Glomerular visceral epithelial cell (primary cell): ENCODE results near the gene EFCAB6.

Experiments
- DNase-seq: peaks from one replicate; pipeline ENCODE4 v3.0.0-alpha.2; 2016; ENCODE audit errors: extremely low spot score

EFCAB6 gene

DNA sequence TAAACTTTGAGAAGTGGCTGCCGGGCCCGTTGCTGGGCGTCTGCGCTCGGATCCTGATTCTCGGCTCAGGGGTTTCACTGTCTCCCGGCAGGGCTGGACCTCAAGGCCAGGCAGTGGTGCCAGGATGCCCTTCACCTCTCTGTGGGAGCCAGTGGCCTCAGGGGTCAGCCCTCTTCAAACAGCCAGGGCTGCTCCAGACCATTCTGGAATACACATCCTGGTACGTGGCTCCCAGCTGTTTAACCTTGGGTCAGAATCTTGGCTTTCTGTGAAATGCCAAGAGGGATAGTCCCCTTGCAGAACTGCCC lies 329.8 kb downstream of the EFCAB6 start:
- DNase-seq, result no peak

GRCh38 chr22:43481568-43482317 lies 330.4 kb downstream of the EFCAB6 start:
- DNase-seq, result no peak

DNA sequence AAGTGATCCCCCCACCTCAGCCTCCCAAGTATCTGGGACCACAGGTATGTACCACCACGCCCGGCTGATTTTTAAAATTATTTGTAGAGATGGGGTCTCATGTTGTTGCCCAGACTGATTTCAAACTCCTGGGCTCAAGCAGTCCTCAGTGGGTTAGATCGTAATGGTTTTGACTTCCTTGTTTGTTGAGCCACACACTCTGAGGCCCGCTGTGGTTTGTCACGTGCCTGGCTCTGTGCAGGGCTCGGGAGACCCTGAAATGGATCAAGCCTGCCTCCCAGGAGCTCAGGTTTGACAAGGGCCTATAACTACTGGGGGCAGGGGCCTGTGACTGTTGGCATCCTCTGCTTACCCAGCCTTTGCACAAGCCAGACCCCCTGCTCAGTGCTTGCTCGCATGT lies 332.1 kb downstream of the EFCAB6 start:
- no peak for DNase-seq

DNA sequence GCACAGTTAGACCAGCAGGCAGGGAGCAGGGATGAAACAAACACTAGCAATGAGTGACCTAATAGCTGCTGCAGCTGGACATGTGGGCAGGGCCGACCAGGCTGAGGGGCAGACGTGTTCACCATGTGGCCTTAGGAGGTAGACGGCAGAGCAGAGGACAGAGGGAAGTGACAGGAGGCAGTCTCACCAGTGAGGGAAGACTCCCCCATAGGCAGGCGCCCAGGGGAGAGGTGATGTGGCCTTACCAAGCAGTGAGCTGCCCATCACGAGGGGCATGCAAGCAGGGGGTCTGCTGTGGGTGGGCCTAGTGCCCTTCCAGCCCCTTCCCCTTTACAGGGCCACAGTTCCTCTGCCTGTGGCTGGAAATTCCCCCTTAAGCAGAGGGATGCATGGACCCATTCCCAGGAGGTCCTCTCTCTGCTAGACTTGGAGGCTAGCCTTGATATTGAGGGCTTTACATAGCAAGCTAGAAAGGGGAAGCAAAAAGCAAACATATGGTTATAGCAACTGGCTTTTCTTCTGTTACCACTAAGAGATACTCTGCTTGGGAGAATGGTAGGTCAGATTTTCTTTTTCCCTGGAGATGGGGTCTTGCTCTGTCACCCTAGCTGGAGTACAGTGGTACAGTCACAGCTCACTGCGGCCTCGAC lies 332.7 kb downstream of the EFCAB6 start:
- no peak for DNase-seq
